Measurements from ENCODE around the gene DNAJA4.

DNAJA4 gene

GRCh38 chr15:78301326-78301725, 37.0 kb downstream of the DNAJA4 start:
- H3K27ac ChIP-seq (ENCODE audit: low read depth, low read length, poor library complexity, severe bottlenecking) = no peak overlapping the region
- no peaks in the 10 kb centered on the region for H3K36me3 ChIP-seq (ENCODE audit: insufficient read depth, low read length)
- no peak overlapping the region for H2AFZ ChIP-seq (ENCODE audit: low read length)
- no peaks in the 10 kb centered on the region for H4K20me1 ChIP-seq (ENCODE audit: insufficient read depth, low read length)
- H3K4me3 ChIP-seq (ENCODE audit: low read depth, low read length, poor library complexity, severe bottlenecking) = no peak overlapping the region
- no peaks in the 10 kb centered on the region for H3K9me2 ChIP-seq (ENCODE audit: low read depth, low read length)
- H3K9ac ChIP-seq (ENCODE audit: low read length) = no peak overlapping the region
- TF ChIP-seq CTCF (IDR thresholded peaks at IDR 0.05; ENCODE audit: low read length) (no peak), EZH2 (IDR thresholded peaks at IDR 0.05; ENCODE audit: borderline replicate concordance, low read length) (no peak)
- H3K9me3 ChIP-seq (ENCODE audit: low read length) = no peaks in the 10 kb centered on the region
- H3K4me1 ChIP-seq (ENCODE audit: insufficient read depth, low read length, severe bottlenecking) = peaks cover 22% of the 10 kb centered on the region
- H3K4me2 ChIP-seq (ENCODE audit: low read length) = no peak overlapping the region
- no peaks in the 10 kb centered on the region for H3F3A ChIP-seq (ENCODE audit: insufficient read depth, low read length)
- H3K79me2 ChIP-seq (ENCODE audit: insufficient read depth, low read length) = peaks cover 9% of the 10 kb centered on the region; the same call in 1 of the 2 replicates
- no peaks in the 10 kb centered on the region for H3K27me3 ChIP-seq (ENCODE audit: insufficient read depth, low read length)

- no peak overlapping the region for H3K4me2 ChIP-seq (ENCODE audit: low read length)
- no peaks in the 10 kb centered on the region for H3K36me3 ChIP-seq (ENCODE audit: insufficient read depth, low read length)
- no peak overlapping the region for H3K4me3 ChIP-seq (ENCODE audit: low read depth, low read length, poor library complexity, severe bottlenecking)
- H4K20me1 ChIP-seq (ENCODE audit: insufficient read depth, low read length) = no peaks in the 10 kb centered on the region
- TF ChIP-seq CTCF (IDR thresholded peaks at IDR 0.05; ENCODE audit: low read length) = no peak
- TF ChIP-seq EZH2 (IDR thresholded peaks at IDR 0.05; ENCODE audit: borderline replicate concordance, low read length) = no peak
- H3K79me2 ChIP-seq (ENCODE audit: insufficient read depth, low read length) = peaks cover 9% of the 10 kb centered on the region; the same call in 1 of the 2 replicates
- peaks cover 22% of the 10 kb centered on the region for H3K4me1 ChIP-seq (ENCODE audit: insufficient read depth, low read length, severe bottlenecking)
- H3F3A ChIP-seq (ENCODE audit: insufficient read depth, low read length) = no peaks in the 10 kb centered on the region
- H2AFZ ChIP-seq (ENCODE audit: low read length) = no peak overlapping the region
- H3K27me3 ChIP-seq (ENCODE audit: insufficient read depth, low read length) = no peaks in the 10 kb centered on the region
- no peak overlapping the region for H3K27ac ChIP-seq (ENCODE audit: low read depth, low read length, poor library complexity, severe bottlenecking)
- H3K9ac ChIP-seq (ENCODE audit: low read length) = no peak overlapping the region
- H3K9me3 ChIP-seq (ENCODE audit: low read length) = no peaks in the 10 kb centered on the region
- no peaks in the 10 kb centered on the region for H3K9me2 ChIP-seq (ENCODE audit: low read depth, low read length)
Measured at GRCh38 chr15:78301828-78302227, 37.5 kb downstream of the DNAJA4 start.

- Histone ChIP-seq H3K36me3 (ENCODE audit: insufficient read depth, low read length) (no peaks in the 10 kb centered on the region), H2AFZ (ENCODE audit: low read length) (no peak overlapping the region), H3K4me1 (ENCODE audit: insufficient read depth, low read length, severe bottlenecking) (peaks cover 19% of the 10 kb centered on the region), H4K20me1 (ENCODE audit: insufficient read depth, low read length) (no peaks in the 10 kb centered on the region), H3K4me3 (ENCODE audit: low read depth, low read length, poor library complexity, severe bottlenecking) (no peak overlapping the region), H3K9me2 (ENCODE audit: low read depth, low read length) (no peaks in the 10 kb centered on the region), H3K9ac (ENCODE audit: low read length) (no peak overlapping the region), H3K4me2 (ENCODE audit: low read length) (no peak overlapping the region), H3K27ac (ENCODE audit: low read depth, low read length, poor library complexity, severe bottlenecking) (no peak overlapping the region), H3K79me2 (ENCODE audit: insufficient read depth, low read length) (peaks cover 9% of the 10 kb centered on the region; the same call in 1 of the 2 replicates), H3F3A (ENCODE audit: insufficient read depth, low read length) (no peaks in the 10 kb centered on the region), H3K9me3 (ENCODE audit: low read length) (no peaks in the 10 kb centered on the region), H3K27me3 (ENCODE audit: insufficient read depth, low read length) (no peaks in the 10 kb centered on the region)
- TF ChIP-seq EZH2 (IDR thresholded peaks at IDR 0.05; ENCODE audit: borderline replicate concordance, low read length) = no peak
- TF ChIP-seq CTCF (IDR thresholded peaks at IDR 0.05; ENCODE audit: low read length) = no peak
Measured at GRCh38 chr15:78302579-78303312, 38.4 kb downstream of the DNAJA4 start.

Data from OCI-LY1 (cell line).